Cortex of kidney (tissue), 1 donor: ENCODE results near the gene ANKRD6.

Experiments used
- DNase-seq: peaks from one replicate; lab custom pipeline; 2025; lab: John Stamatoyannopoulos, UW

The ANKRD6 gene

GRCh38 chr6:89471287-89471867 lies 38.4 kb downstream of the ANKRD6 start:
- DNase-seq: no peak

GRCh38 chr6:89475101-89475500 lies 42.1 kb downstream of the ANKRD6 start:
- DNase-seq: no peak

- no peak for DNase-seq
Measured at GRCh38 chr6:89475634-89476033, 42.7 kb downstream of the ANKRD6 start.

- DNase-seq: no peak
Measured at GRCh38 chr6:89479897-89480296, 46.9 kb downstream of the ANKRD6 start.

- DNase-seq: no peak
Measured at GRCh38 chr6:89481695-89482094, 48.7 kb downstream of the ANKRD6 start.

GRCh38 chr6:89482126-89482525 lies 49.2 kb downstream of the ANKRD6 start:
- no peak for DNase-seq

GRCh38 chr6:89483111-89483720 lies 50.3 kb downstream of the ANKRD6 start:
- DNase-seq: no peak

- DNase-seq: no peak
Measured at GRCh38 chr6:89485320-89485719, 52.4 kb downstream of the ANKRD6 start.

- DNase-seq: no peak
Measured at GRCh38 chr6:89487864-89488263, 54.9 kb downstream of the ANKRD6 start.

GRCh38 chr6:89488438-89488837 lies 55.5 kb downstream of the ANKRD6 start:
- no peak for DNase-seq

GRCh38 chr6:89489078-89489477 lies 56.1 kb downstream of the ANKRD6 start:
- DNase-seq: no peak

GRCh38 chr6:89492025-89492640 lies 59.2 kb downstream of the ANKRD6 start:
- DNase-seq: no peak

- DNase-seq: no peak
Measured at GRCh38 chr6:89494131-89494793, 61.3 kb downstream of the ANKRD6 start.

- DNase-seq: no peak
Measured at GRCh38 chr6:89495961-89496535, 63.1 kb downstream of the ANKRD6 start.

- no peak for DNase-seq
Measured at GRCh38 chr6:89500611-89501010, 67.7 kb downstream of the ANKRD6 start.

- no peak for DNase-seq
Measured at GRCh38 chr6:89501222-89501621, 68.3 kb downstream of the ANKRD6 start.

GRCh38 chr6:89501753-89502152 lies 68.8 kb downstream of the ANKRD6 start:
- DNase-seq: no peak

- DNase-seq: no peak
Measured at GRCh38 chr6:89503641-89504040, 70.7 kb downstream of the ANKRD6 start.

- no peak for DNase-seq
Measured at GRCh38 chr6:89505847-89506246, 72.9 kb downstream of the ANKRD6 start.

- no peak for DNase-seq
Measured at GRCh38 chr6:89506716-89507617, 74.0 kb downstream of the ANKRD6 start.

GRCh38 chr6:89508755-89509563 lies 76.0 kb downstream of the ANKRD6 start:
- DNase-seq: no peak
